ENCODE results near the gene DNAJC15. TPM values are rescaled to one million over a fixed set of nuclear protein-coding genes. Genes with fewer than 3 reads are reported as not detected.
"Not testable (repeated sequence)": the region's sequence is repeated elsewhere in the genome, so short reads cannot be mapped to it uniquely, and the experiment has no call there.

The DNAJC15 gene
- total RNA-seq, 1 experiment from 2014 or later, result 36.8 TPM

DNA sequence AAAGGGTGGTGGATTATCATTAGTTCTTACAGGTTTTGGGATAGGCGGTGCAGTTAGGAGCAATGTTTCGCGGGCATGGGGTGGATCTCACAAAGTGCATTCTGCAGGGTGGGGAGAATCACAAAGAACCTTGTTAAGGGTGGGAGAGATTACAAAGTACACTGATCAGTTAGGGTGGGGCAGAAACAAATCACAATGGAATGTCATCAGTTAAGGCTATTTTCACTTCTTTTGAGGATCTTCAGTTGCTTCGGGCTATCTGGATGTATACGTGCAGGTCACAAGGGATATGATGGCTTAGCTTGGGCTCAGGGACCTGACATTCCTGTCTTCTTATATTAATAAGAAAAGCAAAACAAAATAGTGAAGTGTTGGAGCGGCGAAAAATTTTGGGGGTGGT is 36.4 kb downstream of the DNAJC15 start:
- not testable (repeated sequence) for H3K36me3 ChIP-seq, H3K27me3 ChIP-seq, H3K4me3 ChIP-seq, DNase-seq, H3K9me3 ChIP-seq

DNA sequence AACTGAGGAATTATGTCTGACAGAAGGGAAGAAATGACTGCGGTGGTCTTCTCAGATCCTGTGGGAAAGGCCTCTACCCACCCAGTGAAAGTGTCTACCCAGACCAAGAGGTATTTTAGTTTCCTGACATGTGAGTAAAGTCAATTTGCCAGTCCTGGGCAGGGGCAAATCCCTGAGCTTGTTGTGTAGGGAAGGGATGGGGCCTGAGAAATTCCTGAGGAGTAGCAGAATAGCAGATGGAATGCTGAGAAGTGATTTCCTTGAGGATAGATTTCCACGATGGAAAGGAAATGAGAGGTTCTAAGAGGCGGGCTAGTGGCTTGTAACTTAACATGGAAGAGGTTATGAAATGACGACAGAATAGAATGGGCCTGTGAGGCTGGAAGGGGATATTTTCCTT is 37.4 kb downstream of the DNAJC15 start:
- DNase-seq, H3K9me3 ChIP-seq, H3K4me3 ChIP-seq, H3K27me3 ChIP-seq, H3K36me3 ChIP-seq: not testable (repeated sequence)

DNA sequence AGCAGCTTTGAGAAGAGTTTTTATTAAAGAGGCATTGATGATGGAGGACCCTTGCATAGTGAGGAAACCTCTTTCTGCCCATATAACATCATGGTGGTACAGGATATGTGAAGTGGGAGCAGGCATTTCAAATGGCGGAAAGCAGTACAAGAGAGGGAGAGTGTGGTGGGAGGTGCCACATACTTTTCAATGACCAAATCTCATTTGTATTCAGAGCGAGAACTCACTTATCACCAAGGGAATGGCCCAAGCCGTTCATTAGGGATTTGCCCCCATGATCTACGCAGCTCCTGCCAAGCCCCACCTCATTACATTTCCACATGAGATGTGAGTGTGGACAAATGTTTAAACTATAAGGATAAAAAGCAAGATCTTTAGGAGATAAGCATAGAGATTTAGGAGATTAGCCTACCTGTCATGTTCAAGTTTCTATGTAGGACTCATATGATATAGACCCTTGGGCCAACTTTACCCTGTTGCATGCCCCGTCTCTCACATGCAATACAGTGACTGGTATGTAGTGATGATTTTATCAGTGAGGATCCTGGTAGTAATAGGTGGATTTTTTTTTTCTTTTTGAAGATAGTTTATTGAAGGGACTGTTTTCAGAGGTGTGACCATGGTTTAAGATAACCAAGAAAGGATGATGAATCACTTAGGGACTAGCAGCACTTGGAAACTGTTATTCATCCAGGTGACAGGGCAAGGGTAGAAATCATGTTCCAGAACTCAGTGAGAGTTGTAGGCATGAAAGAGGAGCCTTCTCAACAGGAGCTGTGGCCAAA is 38.3 kb downstream of the DNAJC15 start:
- no peaks in the 10 kb centered on the region for H3K36me3 ChIP-seq
- no peak for DNase-seq
- H3K27me3 ChIP-seq, result no peaks in the 10 kb centered on the region
- H3K4me3 ChIP-seq, result no peak overlapping the region
- no peaks in the 10 kb centered on the region for H3K9me3 ChIP-seq

DNA sequence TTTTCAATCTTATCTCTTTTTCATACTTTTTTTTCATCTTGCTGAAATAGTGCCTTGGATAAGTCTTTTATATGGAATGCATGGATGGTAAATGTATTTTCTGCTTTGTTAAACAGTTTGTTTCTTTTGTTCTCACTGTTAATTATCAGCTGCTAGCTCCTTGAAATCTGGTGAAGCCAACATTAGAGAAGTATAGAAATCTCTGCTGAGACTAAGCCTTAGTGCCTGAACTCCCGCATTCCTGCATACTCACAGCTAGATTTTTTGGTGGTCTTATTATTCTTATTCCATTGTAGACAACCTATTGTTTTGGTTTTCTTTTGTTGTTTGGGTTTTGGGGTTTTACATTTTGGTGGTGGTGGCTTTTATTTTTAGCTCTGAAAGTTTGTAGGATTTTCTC is 48.4 kb downstream of the DNAJC15 start:
- Histone ChIP-seq H3K4me3 (no peak overlapping the region), H3K9me3 (no peaks in the 10 kb centered on the region; the same call in 1 of the 2 replicates), H3K27me3 (no peaks in the 10 kb centered on the region), H3K36me3 (peaks cover 8% of the 10 kb centered on the region; the same call in 1 of the 2 replicates)
- DNase-seq, result no peak

DNA sequence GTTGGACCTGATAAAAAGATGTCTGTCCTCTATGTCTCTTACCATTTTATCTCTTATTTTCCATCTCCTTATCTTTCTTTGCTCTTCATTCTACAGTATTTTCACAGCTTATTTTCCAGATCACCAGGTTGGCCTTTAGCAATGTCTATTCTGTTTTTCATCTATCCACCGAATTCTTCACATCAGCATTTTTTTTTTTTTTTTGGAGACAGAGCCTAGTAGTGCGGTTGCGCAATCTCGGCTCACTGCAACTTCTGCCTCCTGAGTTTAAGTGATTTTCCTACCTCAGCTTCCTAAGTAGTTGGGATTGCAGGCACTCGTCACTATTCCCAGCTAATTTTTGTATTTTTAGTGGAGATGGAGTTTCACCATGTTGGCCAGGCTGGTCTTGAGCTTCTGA is 49.0 kb downstream of the DNAJC15 start:
- H3K4me3 ChIP-seq, result no peak overlapping the region
- H3K27me3 ChIP-seq, result no peaks in the 10 kb centered on the region
- DNase-seq, result no peak
- H3K9me3 ChIP-seq, result no peaks in the 10 kb centered on the region; the same call in 1 of the 2 replicates
- peaks cover 8% of the 10 kb centered on the region; the same call in 1 of the 2 replicates for H3K36me3 ChIP-seq

DNA sequence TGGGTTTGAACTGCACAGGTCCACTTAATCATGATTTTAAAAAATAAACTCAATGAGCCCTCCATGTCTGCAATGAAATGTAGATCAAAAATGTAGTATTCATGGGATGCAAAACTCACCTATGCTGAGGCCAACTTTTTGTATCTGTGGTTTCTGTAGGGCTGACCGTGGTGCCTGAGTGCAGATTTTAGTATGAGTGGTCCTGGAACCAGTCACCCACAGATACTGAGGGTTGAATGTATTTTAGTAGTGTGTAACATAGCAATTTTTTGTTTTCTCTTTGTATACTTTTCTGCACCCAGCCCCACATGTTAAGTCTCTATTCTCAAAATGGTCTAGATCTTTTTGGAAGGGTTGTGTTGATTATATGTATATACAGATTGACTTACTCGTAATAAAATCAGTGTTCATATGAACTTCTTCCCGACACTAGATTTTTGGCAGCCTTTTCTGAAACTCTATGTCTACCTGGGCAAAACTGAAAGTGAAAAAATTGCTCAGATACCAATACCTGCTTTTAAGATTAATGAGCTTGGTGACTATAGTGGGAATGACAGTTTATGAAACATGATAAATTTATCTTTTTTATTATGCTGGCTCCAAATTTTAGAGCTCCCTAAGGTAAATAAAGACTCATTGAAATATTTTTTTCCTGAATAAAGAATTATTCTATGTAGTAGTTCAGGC is 51.6 kb downstream of the DNAJC15 start:
- no peaks in the 10 kb centered on the region for H3K27me3 ChIP-seq
- H3K4me3 ChIP-seq, result no peak overlapping the region
- no peaks in the 10 kb centered on the region; the same call in 1 of the 2 replicates for H3K9me3 ChIP-seq
- peaks cover 3% of the 10 kb centered on the region for H3K36me3 ChIP-seq
- DNase-seq, result no peak

DNA sequence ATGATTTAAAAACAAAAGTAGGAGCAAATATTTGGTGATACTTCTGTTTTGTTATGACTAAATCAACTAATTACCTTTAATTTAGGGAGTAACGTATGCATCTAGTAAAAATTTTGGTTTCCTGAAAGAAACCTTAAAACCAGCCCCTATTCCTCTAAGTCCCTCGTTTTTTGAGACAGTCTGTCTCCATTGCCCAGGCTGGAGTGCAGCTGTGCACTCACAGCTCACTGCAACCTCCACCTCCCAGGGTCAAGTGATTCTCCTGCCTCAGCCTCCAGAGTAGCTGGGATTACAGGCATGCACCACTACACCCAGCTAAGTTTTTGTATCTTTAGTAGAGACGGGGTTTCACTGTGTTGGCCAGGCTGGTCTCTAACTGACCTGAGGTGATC is 52.1 kb downstream of the DNAJC15 start:
- H3K9me3 ChIP-seq, DNase-seq, H3K27me3 ChIP-seq, H3K4me3 ChIP-seq, H3K36me3 ChIP-seq: not testable (repeated sequence)

DNA sequence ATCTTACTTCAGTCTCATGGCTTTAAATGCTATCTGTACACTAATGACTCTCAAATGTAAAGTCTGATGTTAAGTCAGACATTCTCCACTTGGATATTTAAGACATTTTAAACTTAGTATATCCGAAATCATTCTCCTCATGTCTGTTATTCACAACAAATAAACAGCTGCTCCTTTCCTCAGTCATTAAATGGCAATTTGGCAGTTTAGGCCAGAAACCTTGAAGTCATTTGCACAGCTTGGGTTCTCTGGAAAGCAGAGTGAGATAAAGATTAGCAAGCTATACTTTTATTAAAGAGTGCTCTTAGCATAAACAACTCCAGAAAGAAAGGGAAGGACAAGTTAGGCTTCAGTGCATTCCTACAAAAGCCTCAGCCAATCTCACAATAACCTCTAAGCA is 53.7 kb downstream of the DNAJC15 start:
- H3K4me3 ChIP-seq, result no peak overlapping the region
- H3K36me3 ChIP-seq, result peaks cover 11% of the 10 kb centered on the region
- H3K27me3 ChIP-seq, result no peaks in the 10 kb centered on the region
- no peaks in the 10 kb centered on the region; the same call in 1 of the 2 replicates for H3K9me3 ChIP-seq
- no peak for DNase-seq

DNA sequence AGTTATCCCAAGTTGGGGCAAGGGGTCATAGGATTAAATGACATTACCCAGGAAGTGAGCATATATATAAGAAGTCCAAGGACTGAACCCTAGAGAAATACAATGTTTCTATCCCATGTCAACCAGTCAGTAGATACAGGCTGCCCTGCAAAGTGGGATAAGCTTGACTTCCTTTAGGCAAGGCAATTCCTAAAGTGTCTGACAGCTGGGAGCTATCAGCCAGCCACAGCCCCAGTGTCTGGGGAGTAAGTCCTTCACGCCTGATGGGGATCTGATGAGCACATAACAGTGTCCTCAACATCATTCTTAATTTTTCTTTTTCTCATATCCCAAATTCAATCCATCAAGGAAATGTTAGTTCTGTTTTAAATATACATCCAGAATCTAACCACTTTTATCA is 54.1 kb downstream of the DNAJC15 start:
- no peak for DNase-seq
- Histone ChIP-seq H3K27me3 (no peaks in the 10 kb centered on the region), H3K36me3 (peaks cover 11% of the 10 kb centered on the region), H3K9me3 (no peaks in the 10 kb centered on the region), H3K4me3 (no peak overlapping the region)

DNA sequence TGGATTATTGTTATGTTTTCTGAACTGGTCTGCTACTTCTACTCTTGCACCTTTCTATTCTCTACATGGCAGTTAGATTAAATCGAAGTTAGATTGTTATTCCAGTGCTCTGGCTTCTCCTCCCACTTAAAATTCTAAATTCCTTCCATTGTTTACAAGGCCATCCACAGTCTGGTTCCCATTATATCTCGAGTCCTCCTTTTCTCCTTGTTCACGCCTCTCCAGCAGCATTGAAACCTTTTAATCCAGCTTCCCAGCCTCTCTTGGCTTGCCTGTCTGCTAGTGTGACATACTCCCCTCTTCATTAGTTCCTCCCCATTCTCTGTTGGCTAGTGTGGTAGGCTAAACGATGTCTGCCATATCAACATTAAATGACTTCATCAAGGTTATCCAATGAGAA is 54.5 kb downstream of the DNAJC15 start:
- Histone ChIP-seq H3K27me3 (no peaks in the 10 kb centered on the region), H3K9me3 (no peaks in the 10 kb centered on the region), H3K4me3 (no peak overlapping the region), H3K36me3 (peaks cover 9% of the 10 kb centered on the region)
- DNase-seq, result no peak

DNA sequence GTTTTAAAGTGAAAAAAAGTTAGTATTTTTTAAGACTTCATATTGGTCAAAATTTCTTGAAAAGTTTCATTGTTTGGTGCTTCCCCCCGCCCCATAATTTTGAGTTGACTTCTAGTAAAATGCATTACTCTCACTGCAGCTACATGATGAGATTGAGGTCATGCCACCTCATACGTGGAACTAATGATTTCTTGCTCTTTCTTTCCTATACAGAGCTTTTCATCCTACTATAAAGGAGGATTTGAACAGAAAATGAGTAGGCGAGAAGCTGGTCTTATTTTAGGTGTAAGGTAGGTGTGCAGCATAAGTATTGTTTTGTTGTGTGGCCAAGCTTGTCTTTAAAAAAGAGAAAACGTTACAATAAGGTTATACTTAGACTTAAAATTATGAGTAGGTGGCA is 55.0 kb downstream of the DNAJC15 start:
- Histone ChIP-seq H3K9me3 (no peaks in the 10 kb centered on the region), H3K27me3 (no peaks in the 10 kb centered on the region), H3K36me3 (peaks cover 8% of the 10 kb centered on the region), H3K4me3 (no peak overlapping the region)
- no peak for DNase-seq

DNA sequence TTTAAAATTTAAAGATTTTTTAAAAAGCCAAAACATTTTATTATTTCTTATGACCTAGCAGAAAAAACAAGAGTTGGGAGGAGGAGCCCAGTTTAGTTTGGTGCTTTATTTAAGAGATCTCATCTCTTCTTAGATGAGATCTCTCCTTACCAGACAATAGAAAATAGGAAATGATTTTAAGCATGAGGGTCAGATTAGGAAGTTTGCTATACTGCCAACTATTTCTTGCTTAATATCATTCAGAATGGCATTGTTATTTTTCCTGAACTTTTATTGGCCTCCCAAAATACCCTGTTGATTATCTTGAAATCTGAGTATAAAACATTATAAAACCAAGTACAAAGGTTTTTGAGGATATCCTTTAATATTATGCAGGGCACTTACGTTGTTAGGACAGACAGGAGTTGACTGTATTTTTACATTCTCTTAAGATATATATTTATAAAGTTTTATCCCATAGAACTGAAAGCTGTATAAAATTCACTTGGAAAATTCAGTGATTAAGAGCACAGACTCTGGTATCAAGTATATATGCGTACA is 56.1 kb downstream of the DNAJC15 start:
- Histone ChIP-seq H3K36me3 (peaks cover 8% of the 10 kb centered on the region), H3K27me3 (no peaks in the 10 kb centered on the region), H3K4me3 (no peak overlapping the region), H3K9me3 (no peaks in the 10 kb centered on the region)
- no peak for DNase-seq

DNA sequence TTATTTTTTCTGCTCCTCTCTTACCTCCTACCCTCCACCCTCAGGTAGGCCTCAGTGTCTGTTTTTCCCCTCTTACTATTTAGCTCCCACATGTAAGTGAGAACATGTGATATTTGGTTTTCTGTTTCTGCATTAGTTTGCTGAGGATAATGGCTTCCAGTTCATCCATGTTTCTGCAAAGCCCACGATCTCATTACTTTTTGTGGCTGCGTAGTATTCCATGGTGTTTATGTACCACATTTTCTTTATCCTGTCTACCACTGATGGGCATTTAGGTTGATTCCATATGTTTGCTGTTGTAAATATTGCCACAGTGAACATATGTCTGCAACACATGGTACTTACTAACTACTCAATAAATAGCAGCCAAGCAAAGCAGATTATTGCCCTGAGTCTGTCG is 56.8 kb downstream of the DNAJC15 start:
- Histone ChIP-seq H3K4me3 (no peak overlapping the region), H3K27me3 (no peaks in the 10 kb centered on the region), H3K36me3 (peaks cover 8% of the 10 kb centered on the region), H3K9me3 (no peaks in the 10 kb centered on the region)
- DNase-seq, result no peak

DNA sequence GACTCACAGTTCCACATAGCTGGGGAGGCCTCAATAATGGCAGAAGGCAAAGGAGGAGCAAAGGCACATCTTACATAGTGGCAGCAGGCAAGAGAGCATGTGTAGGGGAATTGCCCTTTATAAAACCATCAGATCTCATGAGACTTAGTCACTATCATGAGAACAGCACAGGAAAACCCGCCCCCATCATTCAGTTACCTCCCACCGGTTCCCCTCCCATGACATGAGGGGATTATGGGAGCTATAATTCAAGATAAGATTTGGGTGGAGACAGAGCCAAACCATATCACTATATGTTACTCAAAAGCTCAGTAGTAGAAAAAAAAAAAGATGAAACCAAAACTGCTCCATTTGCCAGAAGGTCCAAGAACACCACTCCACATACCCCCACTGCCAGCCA is 58.5 kb downstream of the DNAJC15 start:
- no peaks in the 10 kb centered on the region for H3K9me3 ChIP-seq

DNA sequence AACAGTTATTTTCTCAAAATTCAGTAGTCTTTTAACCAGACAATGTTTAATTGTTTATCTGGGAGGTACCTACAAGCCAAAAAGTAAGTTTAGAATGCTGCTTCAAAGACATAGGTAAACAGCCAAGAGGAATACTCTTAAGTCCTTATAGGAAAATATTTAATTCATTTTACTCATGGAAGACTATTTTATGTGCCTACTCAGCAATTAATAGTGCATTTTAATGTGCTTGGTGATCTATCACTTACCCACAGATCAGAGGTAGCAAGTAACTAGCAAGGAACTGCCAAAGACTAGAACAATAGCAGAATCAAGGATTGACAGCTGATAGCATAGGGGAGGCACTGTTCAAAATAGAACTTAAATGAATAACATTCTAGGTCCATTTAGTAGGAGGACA is 60.4 kb downstream of the DNAJC15 start:
- Histone ChIP-seq H3K4me3 (no peak overlapping the region), H3K9me3 (no peaks in the 10 kb centered on the region; the same call in 1 of the 2 replicates), H3K27me3 (no peaks in the 10 kb centered on the region), H3K36me3 (peaks cover 8% of the 10 kb centered on the region)
- no peak for DNase-seq

More for the DNA sequence above, 58.5 kb downstream of the DNAJC15 start:
- H3K27me3 ChIP-seq, result no peaks in the 10 kb centered on the region
- no peak for DNase-seq
- H3K36me3 ChIP-seq, result peaks cover 8% of the 10 kb centered on the region
- no peak overlapping the region for H3K4me3 ChIP-seq

DNA sequence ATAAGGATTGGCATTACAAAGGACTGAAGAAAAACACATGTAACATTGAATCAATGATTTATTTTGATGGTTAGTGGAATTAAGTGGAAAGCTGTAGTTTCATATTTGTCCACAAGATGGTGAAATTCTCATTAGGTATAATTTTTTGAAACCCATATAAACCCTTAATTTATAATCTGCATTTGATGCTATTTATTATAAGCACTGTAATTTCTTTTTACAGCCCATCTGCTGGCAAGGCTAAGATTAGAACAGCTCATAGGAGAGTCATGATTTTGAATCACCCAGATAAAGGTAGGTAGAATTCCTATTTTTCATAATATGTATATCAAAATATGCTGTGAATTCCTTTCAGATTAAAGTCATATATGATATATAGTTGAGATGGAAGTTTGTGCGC is 62.2 kb downstream of the DNAJC15 start:
- Histone ChIP-seq H3K9me3 (no peaks in the 10 kb centered on the region; the same call in 1 of the 2 replicates), H3K4me3 (no peak overlapping the region), H3K27me3 (no peaks in the 10 kb centered on the region), H3K36me3 (peaks cover 5% of the 10 kb centered on the region)
- no peak for DNase-seq

DNA sequence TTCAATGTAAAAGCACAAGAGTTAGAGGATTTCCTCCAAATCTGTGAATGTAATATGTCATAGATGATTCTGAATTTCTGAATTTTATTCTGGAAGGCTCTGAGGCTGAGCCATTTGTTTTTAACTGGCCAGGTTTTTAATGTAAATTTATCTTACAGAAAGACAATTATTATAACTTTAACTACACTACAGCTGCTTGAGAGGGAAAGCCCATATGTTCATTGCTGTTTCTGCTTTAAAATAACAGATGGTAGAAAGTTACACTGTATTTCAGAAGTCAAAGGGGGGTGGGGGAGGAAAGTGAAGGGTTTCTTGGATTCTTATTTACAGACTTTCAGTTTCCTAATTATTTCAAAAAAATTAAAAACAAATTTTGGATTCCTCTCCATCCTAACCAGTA is 62.8 kb downstream of the DNAJC15 start:
- DNase-seq, result no peak
- H3K36me3 ChIP-seq, result no peaks in the 10 kb centered on the region; the same call in none of the 2 replicates
- H3K9me3 ChIP-seq, result no peaks in the 10 kb centered on the region; the same call in 1 of the 2 replicates
- no peak overlapping the region for H3K4me3 ChIP-seq
- H3K27me3 ChIP-seq, result no peaks in the 10 kb centered on the region
